C4-2B (cell line): ENCODE measurements around the gene LILRB4.
"Not testable (repeated sequence)": the region's sequence is repeated elsewhere in the genome, so short reads cannot be mapped to it uniquely, and the experiment has no call there.

Experiments used
- ZFX ChIP-seq: fragments of 450-650 bp; IDR thresholded peaks from 2 replicates; pipeline ENCODE4 v1.6.1; 2017
- TF ChIP-seq, protein P1 (sequence below): fragments of 450-650 bp; conservative IDR thresholded peaks from 2 replicates; pipeline ENCODE4 v1.5.1; 2017; ENCODE audit warnings: mild to moderate bottlenecking

DNA sequence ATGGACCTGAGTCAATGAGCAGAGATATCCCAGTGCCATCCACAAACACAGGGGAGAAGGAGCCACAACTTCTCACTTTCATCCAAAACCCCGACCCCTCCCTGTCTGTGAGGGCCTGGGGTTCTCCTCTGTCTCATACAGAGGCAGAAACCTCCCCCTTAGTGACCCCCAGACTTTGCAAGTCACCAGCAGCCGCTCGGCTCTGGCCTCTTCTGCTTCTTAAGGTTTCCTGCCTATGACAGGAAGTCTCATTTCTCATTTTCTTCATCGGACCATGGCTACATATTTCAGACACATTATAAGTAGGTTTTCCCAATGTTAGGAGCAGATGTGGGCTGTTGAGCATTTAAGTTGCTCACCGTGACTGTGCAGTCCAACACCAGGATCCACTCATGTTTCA lies 19.8 kb upstream of the LILRB4 start:
- TF ChIP-seq, protein P1, sequence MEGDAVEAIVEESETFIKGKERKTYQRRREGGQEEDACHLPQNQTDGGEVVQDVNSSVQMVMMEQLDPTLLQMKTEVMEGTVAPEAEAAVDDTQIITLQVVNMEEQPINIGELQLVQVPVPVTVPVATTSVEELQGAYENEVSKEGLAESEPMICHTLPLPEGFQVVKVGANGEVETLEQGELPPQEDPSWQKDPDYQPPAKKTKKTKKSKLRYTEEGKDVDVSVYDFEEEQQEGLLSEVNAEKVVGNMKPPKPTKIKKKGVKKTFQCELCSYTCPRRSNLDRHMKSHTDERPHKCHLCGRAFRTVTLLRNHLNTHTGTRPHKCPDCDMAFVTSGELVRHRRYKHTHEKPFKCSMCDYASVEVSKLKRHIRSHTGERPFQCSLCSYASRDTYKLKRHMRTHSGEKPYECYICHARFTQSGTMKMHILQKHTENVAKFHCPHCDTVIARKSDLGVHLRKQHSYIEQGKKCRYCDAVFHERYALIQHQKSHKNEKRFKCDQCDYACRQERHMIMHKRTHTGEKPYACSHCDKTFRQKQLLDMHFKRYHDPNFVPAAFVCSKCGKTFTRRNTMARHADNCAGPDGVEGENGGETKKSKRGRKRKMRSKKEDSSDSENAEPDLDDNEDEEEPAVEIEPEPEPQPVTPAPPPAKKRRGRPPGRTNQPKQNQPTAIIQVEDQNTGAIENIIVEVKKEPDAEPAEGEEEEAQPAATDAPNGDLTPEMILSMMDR: not testable (repeated sequence)
- not testable (repeated sequence) for TF ChIP-seq ZFX
